HL-60 (cell line): ENCODE data around the gene PTPRN2.

Experiments
- DNase-seq, 2 experiments: peaks; one replicate each; pipeline ENCODE4 v3.0.0-alpha.2; 2010 to 2020; ENCODE audit warnings: low read depth in 1 of 2, low spot score in 1 of 2
- H3K27ac ChIP-seq: fragments of 250-450 bp; sonication (Bioruptor Pico); replicated peaks from 2 replicates; pipeline ENCODE4 v1.5.1; 2020; ENCODE audit warnings: mild to moderate bottlenecking, moderate library complexity
- H3K27me3 ChIP-seq: fragments of 250-450 bp; sonication (Bioruptor Pico); 2 replicates; pipeline ENCODE4 v1.5.1; 2021; ENCODE audit warnings: mild to moderate bottlenecking, moderate library complexity; ENCODE audit not compliant: insufficient read depth, poor library complexity, severe bottlenecking
- H3K4me3 ChIP-seq: replicated peaks from 2 replicates; pipeline ENCODE4 v1.5.1; 2011; ENCODE audit warnings: mild to moderate bottlenecking, control low read depth, low read length; ENCODE audit not compliant: insufficient read depth
- CTCF ChIP-seq: IDR thresholded peaks from one replicate; pipeline ENCODE4 v1.5.1; 2011; ENCODE audit warnings: low read length, control low read depth, inconsistent platforms; ENCODE audit not compliant: insufficient read depth
- GABPA ChIP-seq: IDR thresholded peaks from 2 replicates; pipeline ENCODE4 v1.6.1; 2012; ENCODE audit warnings: low read depth
- POLR2AphosphoS5 ChIP-seq: IDR thresholded peaks from 2 replicates; pipeline ENCODE4 v1.6.1; 2012; ENCODE audit warnings: low read depth
- REST ChIP-seq: IDR thresholded peaks from 2 replicates; pipeline ENCODE4 v1.6.1; 2012; ENCODE audit warnings: low read depth; ENCODE audit not compliant: insufficient replicate concordance
- SPI1 ChIP-seq: IDR thresholded peaks from 2 replicates; pipeline ENCODE4 v1.6.1; 2012; ENCODE audit warnings: low read depth, mild to moderate bottlenecking, borderline replicate concordance

PTPRN2 gene

GRCh38 chr7:158390460-158390859 is 197.2 kb downstream of the PTPRN2 start:
- no peak for DNase-seq
- H3K27ac ChIP-seq: no peak overlapping the region
- no peak for TF ChIP-seq REST
- no peak for TF ChIP-seq POLR2AphosphoS5
- no peaks in the 10 kb centered on the region for H3K27me3 ChIP-seq
- H3K4me3 ChIP-seq: no peak overlapping the region

GRCh38 chr7:158389514-158390425 is 197.9 kb downstream of the PTPRN2 start:
- Histone ChIP-seq H3K27ac (no peak overlapping the region), H3K27me3 (no peaks in the 10 kb centered on the region), H3K4me3 (no peak overlapping the region)
- TF ChIP-seq REST: no peak
- no peak for TF ChIP-seq GABPA
- no peak for TF ChIP-seq SPI1
- no peak for DNase-seq

GRCh38 chr7:158388928-158389327 is 198.7 kb downstream of the PTPRN2 start:
- H3K27me3 ChIP-seq: no peaks in the 10 kb centered on the region
- no peak for DNase-seq
- H3K27ac ChIP-seq: no peak overlapping the region
- no peak overlapping the region for H3K4me3 ChIP-seq
- TF ChIP-seq SPI1 (no peak), POLR2AphosphoS5 (no peak), GABPA (no peak), REST (no peak), CTCF (no peak)

GRCh38 chr7:158388072-158388471 is 199.6 kb downstream of the PTPRN2 start:
- no peak for DNase-seq
- TF ChIP-seq SPI1 (no peak), POLR2AphosphoS5 (no peak), CTCF (no peak), REST (no peak), GABPA (no peak)
- Histone ChIP-seq H3K27me3 (no peaks in the 10 kb centered on the region), H3K27ac (no peak overlapping the region), H3K4me3 (no peak overlapping the region)
